NCI-H1417 (cell line): Measurements from ENCODE around the gene OBSCN.

Experiments used
- DNase-seq, 3 experiments: peaks; one replicate each; lab custom pipeline; 2025; lab: John Stamatoyannopoulos, UW

The OBSCN gene

DNA sequence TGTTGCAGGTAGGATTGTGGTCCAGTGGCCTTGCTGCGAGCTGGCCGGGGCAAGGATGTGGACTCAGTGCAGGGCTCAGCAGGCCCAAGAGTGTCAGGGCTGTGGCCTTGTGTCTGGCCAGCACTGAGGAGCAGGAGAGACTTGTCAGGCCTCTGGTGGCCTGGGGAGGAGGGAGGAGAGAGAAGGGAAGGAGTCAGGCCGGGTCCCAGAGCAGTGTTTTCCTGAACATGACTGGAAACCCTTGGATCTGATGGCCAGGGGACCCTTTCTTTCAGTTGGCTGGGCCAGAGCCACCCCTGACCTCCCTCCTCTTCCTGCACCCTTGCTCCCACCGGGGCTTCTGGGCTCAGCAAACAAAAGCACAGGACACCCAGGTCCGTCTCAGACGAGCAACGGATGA lies 37.2 kb upstream of the OBSCN start:
- no peak for DNase-seq

DNA sequence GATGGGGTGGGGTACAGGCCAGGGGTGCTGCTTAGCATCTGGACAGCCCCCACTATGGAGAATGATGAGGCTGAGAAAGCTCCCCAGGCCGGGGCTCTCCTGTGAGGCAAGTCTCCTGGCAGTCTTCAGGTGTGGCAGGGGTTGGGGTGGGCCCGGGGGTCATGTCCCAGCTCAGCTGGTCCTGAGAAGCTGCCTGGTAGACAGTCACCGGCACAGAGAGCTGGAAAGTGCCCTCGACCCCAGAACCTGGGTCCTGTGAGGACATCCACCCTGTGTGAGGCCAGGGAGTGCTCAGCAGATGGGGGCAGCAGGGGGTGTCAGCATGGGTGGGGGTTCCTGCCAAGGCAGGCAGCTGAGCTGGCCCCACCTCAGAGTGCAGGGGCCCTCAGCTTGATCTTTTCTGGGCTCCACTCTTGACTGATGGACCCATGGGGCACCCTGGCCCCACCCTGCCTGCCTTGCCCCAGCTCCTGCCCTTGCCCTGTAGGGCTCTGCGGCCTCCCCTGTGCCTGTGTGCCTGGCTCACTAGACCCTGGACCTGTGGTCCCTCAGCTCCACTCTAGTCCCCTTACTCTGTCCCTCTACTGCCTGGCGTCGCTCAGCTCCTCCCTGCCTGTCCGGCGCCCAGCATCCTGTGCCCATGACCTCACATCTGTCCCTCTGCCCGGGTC lies 36.5 kb upstream of the OBSCN start:
- no peak for DNase-seq

DNA sequence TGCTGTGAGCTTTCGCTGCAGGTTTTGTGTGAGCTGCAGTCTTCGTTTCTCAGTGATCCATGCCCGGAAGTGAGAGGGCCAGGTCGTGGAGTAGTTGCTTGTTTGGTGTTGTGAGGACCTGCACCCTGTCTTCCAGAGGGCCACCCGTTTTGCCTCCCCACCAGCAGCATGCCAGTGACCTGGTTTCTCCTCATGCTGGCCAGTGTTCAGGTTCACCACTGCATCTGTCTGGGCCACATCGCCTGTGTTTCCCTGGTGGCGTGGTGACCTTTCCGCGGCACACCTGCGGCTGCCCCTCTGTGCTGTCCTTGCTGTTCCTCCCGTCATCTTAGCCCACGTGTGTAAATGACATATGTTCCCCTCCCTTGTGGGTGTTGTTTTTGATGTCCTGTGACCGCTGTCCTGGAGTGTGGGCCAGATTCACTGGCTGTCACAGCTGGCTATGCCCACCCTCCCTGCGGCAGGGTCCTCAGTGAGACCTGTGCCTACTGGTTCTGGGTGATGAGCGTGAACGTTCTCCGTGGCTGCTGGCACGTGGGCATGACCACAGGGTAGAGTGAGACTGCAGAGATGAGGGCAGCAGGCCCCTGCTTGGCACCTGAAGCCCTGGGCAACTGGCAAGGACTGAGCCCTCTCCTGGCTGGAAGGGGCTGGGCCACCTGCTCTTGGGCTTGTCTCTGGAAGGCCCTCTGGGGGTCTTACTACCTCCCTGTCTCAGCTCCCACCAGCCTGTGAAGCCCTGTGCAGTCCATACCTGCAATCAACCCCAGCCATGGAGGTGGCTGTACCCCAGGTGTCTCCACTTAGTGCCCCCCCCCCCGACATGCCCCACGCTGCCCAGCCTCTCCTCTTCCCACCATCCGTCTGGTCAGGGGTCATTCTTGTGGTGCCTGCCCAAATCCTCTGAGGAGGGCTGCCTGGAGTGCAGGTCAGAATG lies 35.0 kb upstream of the OBSCN start:
- no peak for DNase-seq

DNA sequence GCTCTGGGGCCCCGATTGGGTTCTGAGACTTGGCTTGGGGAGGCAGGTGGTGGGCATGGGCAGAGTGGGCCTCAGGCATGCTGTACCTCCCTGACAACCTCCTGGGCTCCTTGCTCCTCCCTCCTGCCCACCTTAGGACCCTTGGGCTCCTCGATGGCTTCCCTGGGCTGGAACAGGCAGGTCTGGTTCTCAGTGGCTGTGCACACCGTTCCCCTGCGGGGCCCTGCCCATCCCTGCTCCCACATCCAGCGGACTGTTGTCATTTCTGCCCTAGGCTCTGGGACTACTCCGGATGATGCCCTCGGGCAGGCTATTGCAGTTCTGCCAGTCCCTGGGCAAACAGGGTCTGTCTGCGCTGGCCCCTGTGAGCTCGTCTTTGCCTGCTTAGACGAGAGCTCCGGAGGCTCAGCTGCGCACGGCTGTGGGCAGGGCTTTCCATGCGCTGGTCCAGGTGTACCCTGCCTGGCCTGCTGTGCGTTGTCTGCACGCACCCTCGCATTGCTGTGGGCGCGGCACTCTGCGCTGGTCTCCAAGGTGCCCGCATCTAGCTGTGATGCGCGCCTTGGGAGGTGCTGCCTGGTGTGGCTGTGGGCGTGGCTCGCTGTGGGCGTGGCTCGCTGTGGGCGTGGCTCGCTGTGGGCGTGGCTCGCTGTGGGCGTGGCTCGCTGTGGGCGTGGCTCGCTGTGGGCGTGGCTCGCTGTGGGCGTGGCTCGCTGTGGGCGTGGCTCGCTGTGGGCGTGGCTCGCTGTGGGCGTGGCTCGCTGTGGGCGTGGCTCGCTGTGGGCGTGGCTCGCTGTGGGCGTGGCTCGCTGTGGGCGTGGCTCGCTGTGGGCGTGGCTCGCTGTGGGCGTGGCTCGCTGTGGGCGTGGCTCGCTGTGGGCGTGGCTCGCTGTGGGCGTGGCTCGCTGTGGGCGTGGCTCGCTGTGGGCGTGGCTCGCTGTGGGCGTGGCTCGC lies 34.0 kb upstream of the OBSCN start:
- DNase-seq = peak in 2 of 3 experiments; percentile 68 to 85

DNA sequence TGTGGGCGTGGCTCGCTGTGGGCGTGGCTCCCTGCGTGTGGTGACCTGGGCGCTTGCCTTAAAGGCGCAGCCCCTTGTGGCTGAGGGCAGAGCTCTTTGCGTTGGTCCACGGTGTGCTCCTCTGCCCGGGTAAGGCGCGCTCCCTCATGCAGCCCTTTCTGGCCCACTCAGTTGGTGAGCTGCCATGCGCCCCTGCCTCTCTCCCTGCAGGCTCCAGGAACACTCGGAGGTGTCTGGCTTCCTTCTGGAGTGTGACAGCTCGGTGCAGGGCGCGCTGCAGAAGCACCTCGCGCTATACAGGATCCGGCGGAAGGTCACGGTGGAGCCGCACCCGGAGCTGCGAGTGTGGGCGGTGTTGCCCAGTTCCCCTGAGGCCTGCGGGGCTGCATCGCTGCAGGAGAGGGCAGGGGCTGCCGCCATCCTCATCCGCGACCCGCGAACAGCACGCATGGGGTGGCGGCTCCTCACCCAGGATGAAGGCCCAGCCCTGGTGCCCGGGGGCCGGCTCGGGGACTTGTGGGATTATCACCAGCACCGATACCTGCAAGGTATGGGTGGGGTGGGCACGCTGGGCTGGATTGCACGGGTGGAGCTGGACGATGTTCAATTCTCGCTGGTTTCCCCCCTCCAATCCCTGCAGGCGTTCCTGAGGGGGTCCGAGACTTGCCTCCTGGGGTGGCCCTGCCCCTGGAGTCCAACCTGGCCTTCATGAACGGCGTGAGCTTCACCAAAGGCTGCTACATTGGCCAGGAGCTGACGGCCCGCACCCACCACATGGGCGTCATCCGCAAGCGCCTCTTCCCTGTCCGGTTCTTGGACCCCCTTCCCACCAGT lies 33.1 kb upstream of the OBSCN start:
- DNase-seq = peak in 2 of 3 experiments; percentile 22 to 53

DNA sequence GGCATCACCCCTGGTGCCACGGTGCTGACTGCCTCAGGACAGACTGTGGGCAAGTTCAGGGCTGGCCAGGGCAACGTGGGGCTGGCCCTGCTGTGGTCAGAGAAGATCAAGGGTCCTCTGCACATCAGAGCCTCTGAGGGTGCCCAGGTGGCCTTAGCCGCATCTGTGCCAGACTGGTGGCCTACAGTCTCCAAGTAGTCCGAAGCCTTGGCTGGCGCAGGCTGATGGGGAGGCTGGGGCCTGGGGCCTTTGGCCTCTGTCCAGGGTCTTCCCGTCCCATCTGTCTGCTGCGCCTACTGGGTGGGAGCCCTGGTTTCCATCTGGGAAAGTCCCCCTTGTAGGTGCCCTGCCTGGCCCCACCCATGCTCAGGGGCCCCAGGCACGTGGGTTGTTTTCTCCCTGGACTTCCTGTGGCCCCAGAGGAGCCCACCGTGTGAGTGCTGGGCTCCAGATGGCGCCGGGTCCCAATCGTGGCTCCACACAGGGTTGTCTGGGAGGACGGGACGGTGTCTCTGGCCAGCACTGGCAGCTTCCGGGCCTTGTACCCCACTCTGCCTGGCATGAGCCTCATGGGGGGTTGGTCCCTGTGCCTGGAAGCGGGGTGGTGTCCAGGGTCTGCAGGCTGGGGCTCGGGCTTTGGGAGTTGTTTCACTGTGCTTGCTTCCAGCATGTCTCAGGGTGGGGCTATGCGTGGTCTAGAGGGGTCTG lies 32.4 kb upstream of the OBSCN start:
- no peak for DNase-seq

DNA sequence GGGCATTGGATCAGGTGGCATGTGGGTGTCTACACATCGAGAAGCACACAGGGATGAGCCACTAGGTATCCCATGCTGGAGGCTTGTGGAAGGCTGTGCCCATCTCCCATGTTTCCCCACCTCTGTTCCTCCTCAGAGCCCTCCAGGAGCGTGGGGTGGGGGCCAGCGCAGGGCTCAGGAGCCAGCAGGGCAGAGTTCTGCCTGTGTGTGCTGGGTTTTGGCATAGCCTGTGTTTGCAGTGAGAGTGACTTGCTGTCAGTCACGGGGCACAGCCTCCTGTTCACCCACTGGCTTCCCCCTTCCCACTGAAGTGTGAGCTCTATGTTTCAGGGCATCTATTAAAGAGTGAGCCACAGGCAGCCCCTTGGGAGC lies 31.8 kb upstream of the OBSCN start:
- no peak for DNase-seq

DNA sequence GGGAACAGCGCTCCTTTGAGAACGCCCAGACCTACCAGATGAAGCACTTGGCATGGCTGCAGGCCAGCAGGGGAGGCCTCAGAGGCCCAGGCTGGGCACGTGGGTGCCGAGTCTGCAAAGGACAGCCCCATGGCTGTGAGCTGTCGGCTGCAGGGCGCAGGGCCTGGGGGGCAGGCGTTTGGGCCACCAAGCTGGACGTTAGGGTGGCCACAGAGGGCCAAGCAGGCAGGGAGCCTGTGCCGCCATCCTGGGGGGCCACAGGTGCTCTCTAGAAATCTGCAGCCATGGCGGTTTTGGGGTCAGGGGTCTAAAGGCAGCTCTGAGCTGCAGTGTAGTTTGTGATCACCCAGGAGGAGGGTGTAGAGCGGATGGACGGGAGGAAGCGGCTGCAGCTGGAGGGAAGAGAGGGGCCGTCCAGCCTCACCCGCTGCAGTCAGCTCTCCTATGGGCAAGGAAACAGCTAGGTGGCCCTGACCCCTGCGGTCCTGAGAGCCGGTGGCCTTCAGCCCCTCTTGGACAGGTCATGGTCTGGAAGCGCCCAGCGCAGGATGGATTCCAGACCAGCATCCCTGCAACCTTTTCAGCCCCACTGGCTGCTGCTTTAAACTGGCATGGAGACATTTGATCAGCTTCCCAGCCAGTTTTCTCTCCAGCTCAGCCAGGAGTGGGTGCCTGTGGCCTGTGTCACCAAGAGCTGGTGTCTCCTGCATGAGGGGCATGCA lies 31.2 kb upstream of the OBSCN start:
- DNase-seq = no peak

DNA sequence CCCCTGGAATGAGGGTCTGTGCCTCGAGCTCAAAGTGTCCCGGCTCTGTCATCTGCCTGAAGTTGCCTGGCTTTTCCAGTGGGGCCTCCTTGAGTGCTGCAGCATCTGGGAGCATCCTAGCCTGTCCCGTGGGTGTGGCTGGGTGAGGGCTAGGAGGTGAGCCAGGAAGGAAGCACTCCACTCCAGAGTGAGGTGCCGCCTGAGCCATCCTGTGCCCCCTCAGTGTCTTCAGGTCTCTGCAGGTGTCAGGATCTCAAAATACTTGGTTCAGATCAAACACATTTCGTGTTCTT lies 30.7 kb upstream of the OBSCN start:
- no peak for DNase-seq

DNA sequence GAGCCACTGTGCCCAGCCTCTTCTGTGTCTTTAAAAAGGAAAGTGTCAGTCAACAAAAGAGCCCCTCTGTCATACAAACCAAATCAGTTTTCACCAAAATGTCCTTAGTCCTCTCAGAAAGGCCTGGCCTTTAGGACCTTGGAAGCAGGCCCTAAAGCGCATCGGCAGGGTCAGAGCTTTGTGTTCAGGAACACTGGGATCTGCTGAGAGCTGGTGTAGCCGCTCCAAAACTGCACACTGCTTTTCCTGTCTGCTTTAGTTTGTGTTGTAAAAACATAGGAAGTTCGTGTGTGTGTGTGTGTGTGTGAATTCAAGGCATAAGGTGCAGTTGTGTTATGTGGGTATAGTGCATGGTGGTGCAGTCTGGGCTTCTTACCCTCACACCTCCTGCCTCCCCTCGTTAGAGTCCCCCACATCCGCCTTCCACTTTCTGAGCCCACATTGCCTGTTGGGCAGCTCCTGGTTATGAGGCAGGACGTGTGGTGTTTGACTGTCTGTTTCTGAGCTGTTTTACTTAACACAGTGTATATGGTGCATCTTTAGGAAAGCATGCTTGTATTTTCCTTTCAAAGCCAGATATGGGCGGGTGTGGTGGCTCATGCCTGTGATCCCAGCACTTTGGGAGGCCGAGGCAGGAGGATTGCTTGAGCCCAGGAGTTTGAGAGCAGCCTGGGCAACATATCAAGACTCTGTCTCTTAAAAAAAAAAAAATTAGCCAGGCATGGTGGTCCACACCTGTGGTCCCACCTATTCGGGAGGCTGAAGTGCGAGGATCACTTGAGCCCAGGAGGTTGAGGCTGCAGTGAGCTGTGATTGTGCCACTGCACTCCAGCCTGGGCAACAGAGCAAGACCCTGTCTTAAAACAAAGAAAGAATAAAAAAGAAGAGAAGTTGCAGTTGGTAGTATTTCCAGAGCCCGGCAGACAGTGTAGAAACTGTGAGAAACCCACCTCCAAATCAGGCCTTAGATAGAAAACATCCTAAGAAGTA lies 29.8 kb upstream of the OBSCN start:
- DNase-seq = no peak

DNA sequence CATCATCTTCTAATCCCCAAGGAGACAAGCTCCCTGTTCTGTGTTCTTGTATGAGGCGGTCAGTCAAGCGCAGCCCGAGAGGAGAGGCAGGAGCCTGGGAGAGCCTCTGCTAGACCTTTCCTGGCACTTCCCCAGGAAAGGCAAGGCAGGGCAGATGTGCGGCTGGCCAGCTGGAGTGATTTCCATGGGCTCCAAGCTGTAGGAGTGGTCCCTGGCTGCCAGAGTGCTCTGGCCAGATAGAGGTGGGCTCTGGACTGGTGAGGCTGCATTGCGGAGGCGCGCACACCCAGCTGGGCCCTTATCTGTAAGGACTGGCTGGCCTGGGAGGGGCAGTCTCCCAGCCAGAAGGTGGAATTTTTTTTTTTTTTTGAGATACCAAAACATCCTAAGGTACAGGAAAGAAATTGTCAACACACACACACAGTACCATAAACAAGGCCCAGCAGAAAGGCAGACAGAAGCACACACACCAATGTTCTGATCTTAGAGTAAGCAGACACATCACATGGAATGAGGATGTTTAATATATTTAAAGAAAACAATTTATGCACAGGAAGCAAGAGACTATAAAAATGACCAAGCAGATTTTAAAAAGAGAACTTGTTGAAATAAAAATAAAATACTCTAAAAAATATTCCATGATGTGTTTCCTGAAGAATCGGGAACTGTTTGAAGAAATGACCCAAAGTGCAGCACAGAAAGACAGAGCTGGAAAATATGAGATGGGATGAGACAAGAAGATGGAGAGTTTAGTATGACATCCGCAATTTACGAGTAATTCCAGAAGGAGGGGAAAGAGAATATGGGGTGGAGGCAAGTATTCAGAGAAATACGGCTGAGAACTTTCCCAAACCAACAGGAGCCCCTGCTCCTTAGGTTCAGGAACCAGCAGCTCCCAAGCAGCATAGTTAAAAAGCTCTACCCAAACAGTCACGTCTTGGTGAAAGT lies 28.8 kb upstream of the OBSCN start:
- DNase-seq = no peak

DNA sequence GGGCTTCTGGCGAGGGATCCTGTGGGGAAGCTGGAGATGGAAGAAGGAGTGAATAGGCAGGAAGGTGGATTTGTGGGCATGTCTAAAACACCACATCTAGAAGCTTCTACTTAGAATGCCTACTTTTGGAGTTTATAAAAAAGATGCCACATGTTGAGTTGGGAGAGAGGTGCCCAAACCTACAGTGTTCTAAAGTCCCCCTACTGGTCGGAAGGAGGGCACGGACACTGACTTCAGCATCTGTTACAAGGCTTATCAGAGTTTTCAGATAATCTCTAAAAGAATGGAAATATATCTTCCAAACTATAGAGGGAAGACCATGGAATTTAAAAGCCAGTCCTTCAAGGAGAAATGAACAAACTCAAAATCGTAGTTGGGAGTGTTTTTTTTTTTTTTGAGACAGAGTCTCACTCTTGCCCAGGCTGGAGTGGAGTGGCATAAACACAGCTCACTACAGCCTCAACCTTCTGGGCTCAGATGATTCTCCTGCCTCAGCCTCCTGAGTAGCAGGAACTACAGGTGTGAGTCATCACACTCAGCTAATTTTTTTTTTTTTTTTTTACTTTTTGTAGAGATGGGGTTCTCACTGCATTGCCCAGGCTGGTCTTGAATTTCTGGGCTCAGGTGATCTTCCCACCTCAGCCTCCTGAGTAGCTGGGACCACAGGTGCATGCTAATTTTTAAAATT lies 27.4 kb upstream of the OBSCN start:
- DNase-seq = no peak

DNA sequence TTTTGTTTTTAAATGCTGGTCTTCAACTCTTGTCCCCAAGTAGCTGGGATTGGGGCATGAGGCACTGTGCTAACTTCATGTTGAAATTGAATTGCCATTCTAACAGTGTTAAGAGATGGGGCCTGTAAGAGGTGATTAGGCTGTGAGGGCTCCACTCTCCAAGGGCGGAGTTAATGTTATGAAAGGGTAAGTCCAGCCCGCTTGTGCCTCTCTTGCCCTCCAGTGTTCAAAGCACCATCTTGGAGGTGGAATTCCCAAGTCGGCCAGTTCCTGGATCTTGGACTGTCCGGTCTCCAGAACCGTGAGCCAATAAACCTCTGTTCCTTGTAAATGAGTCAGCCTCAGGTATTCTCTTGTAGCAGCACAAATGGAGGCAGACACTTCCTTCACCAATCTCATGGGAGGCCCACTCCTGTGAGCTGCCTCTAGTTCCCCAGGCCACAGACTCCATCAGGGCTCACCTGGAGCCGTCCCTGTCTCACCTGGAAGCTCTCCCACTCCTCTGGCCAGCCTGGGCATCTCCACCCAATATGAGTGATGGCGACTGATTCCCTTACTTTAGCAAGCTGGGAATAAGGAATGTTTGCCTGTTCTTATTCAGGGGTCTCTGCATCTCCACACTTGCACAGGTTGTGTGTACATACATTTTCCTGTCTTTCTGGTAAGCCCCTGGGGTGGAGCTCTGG lies 26.7 kb upstream of the OBSCN start:
- DNase-seq = no peak

DNA sequence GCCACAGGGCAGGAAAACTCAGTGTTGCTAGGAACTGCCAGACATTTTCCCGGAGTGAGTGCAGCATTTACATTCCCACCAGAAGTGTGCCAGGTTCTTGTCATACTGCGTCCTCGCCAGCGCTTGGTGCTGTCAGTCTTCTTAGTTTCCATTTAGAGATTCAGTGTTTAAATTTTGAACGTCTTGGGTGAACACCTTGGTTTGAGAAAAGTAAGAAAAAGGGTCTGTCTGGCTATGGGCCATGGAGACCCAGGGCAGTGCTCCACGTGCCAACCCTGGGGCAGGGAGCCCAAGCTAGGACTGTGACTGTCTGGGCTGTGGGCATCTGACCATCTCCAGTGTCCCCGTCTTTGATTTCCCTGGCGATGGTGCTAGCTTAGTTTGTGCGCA lies 26.2 kb upstream of the OBSCN start:
- DNase-seq = no peak

DNA sequence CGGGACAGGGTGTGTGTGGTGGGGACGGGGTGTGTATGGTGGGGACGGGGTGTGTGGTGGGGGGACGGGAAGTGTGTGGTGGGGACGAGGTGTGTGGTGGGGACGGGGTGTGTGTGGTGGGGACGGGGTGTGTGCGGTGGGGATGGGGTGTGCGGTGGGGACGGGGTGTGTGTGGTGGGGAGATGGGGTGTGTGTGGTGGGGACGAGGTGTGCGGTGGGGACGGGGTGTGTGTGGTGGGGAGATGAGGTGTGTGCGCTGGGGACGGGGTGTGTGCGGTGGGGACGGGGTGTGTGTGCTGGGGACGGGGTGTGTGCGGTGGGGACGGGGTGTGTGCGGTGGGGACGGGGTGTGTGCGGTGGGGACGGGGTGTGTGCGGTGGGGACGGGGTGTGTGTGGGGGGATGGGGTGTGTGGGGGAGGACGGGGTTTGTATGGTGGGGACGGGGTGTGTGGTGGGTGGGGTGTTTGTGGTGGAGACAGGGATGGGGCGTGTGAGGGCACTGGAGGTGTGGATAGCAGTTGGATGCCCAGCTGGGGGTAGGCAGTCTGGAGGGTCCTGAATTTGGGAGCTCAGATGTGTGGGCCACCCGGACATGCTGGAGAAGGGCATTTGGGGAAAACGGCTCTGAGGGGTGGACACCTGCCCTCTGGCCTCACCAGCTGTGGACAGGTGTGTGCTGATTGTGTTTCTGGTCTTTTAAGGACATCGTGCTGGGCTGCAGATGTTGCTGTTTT lies 25.4 kb upstream of the OBSCN start:
- no peak for DNase-seq

DNA sequence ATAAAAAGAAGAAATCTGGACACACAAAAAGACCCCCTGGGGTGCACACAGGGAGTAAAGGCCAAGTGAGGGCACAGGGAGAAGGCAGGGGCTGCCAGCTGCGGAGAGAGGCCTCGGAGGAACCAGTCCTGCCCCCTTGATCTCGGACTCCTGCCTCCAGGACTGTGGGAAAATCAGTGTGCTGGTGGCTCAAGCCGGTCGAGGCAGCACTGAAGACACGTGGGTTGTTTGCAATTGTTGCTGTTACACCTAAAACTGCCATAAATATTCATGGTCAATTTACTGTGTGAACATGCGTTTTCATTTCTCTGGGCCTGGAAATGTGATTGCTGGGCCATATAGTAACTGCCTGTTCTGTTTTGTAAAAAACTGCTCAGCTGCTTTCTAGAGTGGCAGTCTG lies 23.7 kb upstream of the OBSCN start:
- no peak for DNase-seq
